ENCODE measurements around the gene JMJD1C. TPM values are rescaled to one million over a fixed set of nuclear protein-coding genes. Genes with fewer than 3 reads are reported as not detected.

JMJD1C gene
- total RNA-seq, 1 experiment from 2014 or later: 67.6 TPM

GRCh38 chr10:63483983-63484382 is 18.2 kb upstream of the JMJD1C start:
- TF ChIP-seq, protein P1, sequence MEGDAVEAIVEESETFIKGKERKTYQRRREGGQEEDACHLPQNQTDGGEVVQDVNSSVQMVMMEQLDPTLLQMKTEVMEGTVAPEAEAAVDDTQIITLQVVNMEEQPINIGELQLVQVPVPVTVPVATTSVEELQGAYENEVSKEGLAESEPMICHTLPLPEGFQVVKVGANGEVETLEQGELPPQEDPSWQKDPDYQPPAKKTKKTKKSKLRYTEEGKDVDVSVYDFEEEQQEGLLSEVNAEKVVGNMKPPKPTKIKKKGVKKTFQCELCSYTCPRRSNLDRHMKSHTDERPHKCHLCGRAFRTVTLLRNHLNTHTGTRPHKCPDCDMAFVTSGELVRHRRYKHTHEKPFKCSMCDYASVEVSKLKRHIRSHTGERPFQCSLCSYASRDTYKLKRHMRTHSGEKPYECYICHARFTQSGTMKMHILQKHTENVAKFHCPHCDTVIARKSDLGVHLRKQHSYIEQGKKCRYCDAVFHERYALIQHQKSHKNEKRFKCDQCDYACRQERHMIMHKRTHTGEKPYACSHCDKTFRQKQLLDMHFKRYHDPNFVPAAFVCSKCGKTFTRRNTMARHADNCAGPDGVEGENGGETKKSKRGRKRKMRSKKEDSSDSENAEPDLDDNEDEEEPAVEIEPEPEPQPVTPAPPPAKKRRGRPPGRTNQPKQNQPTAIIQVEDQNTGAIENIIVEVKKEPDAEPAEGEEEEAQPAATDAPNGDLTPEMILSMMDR (IDR thresholded peaks at IDR 0.05; ENCODE audit: unreplicated experiment): no peak
- no peaks in the 10 kb centered on the region for H3K36me3 Mint-ChIP-seq (ENCODE audit: insufficient read depth, unreplicated experiment)
- H3K4me3 Mint-ChIP-seq (ENCODE audit: low read depth, unreplicated experiment): no peak overlapping the region
- no peaks in the 10 kb centered on the region for H3K4me1 Mint-ChIP-seq (ENCODE audit: low read depth, unreplicated experiment)
- CTCF ChIA-PET: no interaction called here
- H3K27ac Mint-ChIP-seq (ENCODE audit: unreplicated experiment): no peak overlapping the region
- BruUV-seq (replicated peaks): no TSS peak
- no peaks in the 10 kb centered on the region for H3K27me3 Mint-ChIP-seq (ENCODE audit: unreplicated experiment)
- no peak for DNase-seq
- no peaks in the 10 kb centered on the region for H3K9me3 Mint-ChIP-seq (ENCODE audit: low read depth, unreplicated experiment)
- intact Hi-C loops (cut with micrococcal nuclease; ENCODE audit: unreplicated experiment): no loop called here

DNA sequence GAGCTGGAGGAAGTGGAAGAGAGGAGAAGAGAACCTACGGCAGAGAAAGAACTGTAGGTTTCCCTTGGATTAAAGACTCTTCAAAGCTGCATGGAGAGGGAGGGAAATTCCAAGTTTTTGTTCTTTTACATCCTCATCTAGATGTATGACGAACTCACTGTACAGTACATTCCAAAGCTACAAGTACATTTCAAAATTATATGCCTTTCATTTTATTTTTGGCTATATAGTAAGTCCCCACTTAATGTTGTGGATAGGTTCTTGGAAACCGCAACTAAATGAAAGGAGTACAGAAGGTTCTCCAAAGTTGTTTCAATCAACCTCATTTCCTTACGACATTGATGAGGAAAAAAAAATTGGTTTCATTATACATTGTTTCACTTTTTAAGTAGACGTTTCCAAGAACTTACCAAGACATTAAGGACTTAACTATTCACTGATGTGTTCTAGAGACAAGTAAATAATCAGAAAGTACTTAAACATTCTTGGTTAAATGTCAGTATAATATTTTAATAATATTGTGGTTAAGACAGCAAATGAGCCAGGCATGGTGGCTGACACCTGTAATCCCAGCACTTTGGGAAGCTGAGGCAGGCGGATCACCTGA is 16.1 kb upstream of the JMJD1C start:
- no TSS peak for BruUV-seq (replicated peaks)

GRCh38 chr10:63480237-63480636 is 14.5 kb upstream of the JMJD1C start:
- Mint-ChIP-seq H3K27me3 (ENCODE audit: unreplicated experiment) (no peaks in the 10 kb centered on the region), H3K9me3 (ENCODE audit: low read depth, unreplicated experiment) (no peaks in the 10 kb centered on the region), H3K27ac (ENCODE audit: unreplicated experiment) (no peak overlapping the region), H3K4me3 (ENCODE audit: low read depth, unreplicated experiment) (no peak overlapping the region), H3K4me1 (ENCODE audit: low read depth, unreplicated experiment) (no peaks in the 10 kb centered on the region), H3K36me3 (ENCODE audit: insufficient read depth, unreplicated experiment) (no peaks in the 10 kb centered on the region)
- intact Hi-C loops (cut with micrococcal nuclease; ENCODE audit: unreplicated experiment): no loop called here
- TF ChIP-seq, protein P1 (IDR thresholded peaks at IDR 0.05; ENCODE audit: unreplicated experiment): no peak
- BruUV-seq (replicated peaks): no TSS peak
- no peak for DNase-seq
- CTCF ChIA-PET: interaction anchor here (0.6 kb wide), 1 partner anchor 201 kb away, joined by 3 read pairs; no protein-coding TSS in a partner anchor

More for the DNA sequence above, 16.1 kb upstream of the JMJD1C start:
- no peak for DNase-seq
- TF ChIP-seq, protein P1 (IDR thresholded peaks at IDR 0.05; ENCODE audit: unreplicated experiment): no peak
- intact Hi-C loops (cut with micrococcal nuclease; ENCODE audit: unreplicated experiment): no loop called here
- H3K4me1 Mint-ChIP-seq (ENCODE audit: low read depth, unreplicated experiment): no peaks in the 10 kb centered on the region
- H3K27me3 Mint-ChIP-seq (ENCODE audit: unreplicated experiment): no peaks in the 10 kb centered on the region
- CTCF ChIA-PET: no interaction called here
- H3K27ac Mint-ChIP-seq (ENCODE audit: unreplicated experiment): no peak overlapping the region
- H3K4me3 Mint-ChIP-seq (ENCODE audit: low read depth, unreplicated experiment): no peak overlapping the region
- H3K9me3 Mint-ChIP-seq (ENCODE audit: low read depth, unreplicated experiment): no peaks in the 10 kb centered on the region
- no peaks in the 10 kb centered on the region for H3K36me3 Mint-ChIP-seq (ENCODE audit: insufficient read depth, unreplicated experiment)

- Mint-ChIP-seq H3K9me3 (ENCODE audit: low read depth, unreplicated experiment) (no peaks in the 10 kb centered on the region), H3K27me3 (ENCODE audit: unreplicated experiment) (no peaks in the 10 kb centered on the region), H3K27ac (ENCODE audit: unreplicated experiment) (no peak overlapping the region), H3K36me3 (ENCODE audit: insufficient read depth, unreplicated experiment) (no peaks in the 10 kb centered on the region), H3K4me1 (ENCODE audit: low read depth, unreplicated experiment) (no peaks in the 10 kb centered on the region), H3K4me3 (ENCODE audit: low read depth, unreplicated experiment) (no peak overlapping the region)
- no peak for DNase-seq
- CTCF ChIA-PET: interaction anchor here (1.0 kb wide), 2 partner anchors 8 to 26 kb away, joined by 3 read pairs; no protein-coding TSS in a partner anchor
- BruUV-seq (replicated peaks): no TSS peak
- intact Hi-C loops (cut with micrococcal nuclease; ENCODE audit: unreplicated experiment): no loop called here
- TF ChIP-seq, protein P1 (IDR thresholded peaks at IDR 0.05; ENCODE audit: unreplicated experiment): no peak
Measured at GRCh38 chr10:63478564-63478963, 12.8 kb upstream of the JMJD1C start.
